Left colon (tissue), 2 donors: Measurements from ENCODE around the gene RAB4A. TPM values are rescaled to one million over a fixed set of nuclear protein-coding genes. Genes with fewer than 3 reads are reported as not detected.
"Not testable (repeated sequence)": the region's sequence is repeated elsewhere in the genome, so short reads cannot be mapped to it uniquely, and the experiment has no call there.

Source experiments
- ATAC-seq: fragments of 200-7000 bp; cut with Tn5 transposase; one replicate; pipeline ENCODE4 v1.9.1; 2020; ENCODE audit warnings: mild to moderate bottlenecking, moderate library complexity
- DNase-seq, 2 donors: peaks; one replicate each; pipeline ENCODE4 v3.0.0-alpha.2; 2020
- intact Hi-C, 2 donors: fragments of 100-400 bp; cut with DNase I in 1 of 2; cut with micrococcal nuclease in 1 of 2; formaldehyde crosslinking; loops; one replicate each; pipeline versions ENCODE4 v1.11.2 to v1.14.0; 2022; cut with DNase I, micrococcal nuclease
- total RNA-seq, 2 donors: library from RNA; stranded (reverse); fragmentation: NEBNext Ultra II Directional; extraction: Animal tissue kit (Norgen Biotek cat#: 25700); gene quantifications; one replicate each; pipeline ENCODE4 v1.2.1, GENCODE V29; 2021
- donor health status: DM: no; HTN: no; CAD: no.
- donor health status: DM: yes; HTN: yes; CAD: no.

The RAB4A gene
- total RNA-seq, 2 donors from 2014 or later, result 91.1 to 95.7 TPM

DNA sequence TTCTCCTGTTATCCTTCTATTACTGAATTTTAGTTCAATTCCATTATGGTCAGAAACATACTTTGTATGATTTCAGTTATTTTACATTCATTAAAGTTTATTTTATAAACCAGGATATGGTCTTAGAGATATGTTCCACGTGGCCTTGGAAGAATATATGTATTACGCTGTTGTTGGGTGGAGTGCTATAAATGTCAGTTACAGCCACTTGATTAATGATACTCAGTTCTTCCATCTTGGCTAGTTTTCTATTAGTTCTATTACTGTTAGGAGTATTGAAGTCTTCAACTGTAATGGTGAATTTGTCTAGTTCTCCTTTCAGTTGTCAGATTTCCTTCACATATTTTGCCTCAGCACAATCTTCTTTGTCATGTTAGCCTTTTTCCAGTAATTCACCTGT lies 45.3 kb downstream of the RAB4A start:
- no peak for DNase-seq
- intact Hi-C loops, result no loop called here
- no peak for ATAC-seq

- DNase-seq (no peak), ATAC-seq (no peak)
- intact Hi-C loops, result no loop called here
These were observed 47.1 kb downstream of the RAB4A start for GRCh38 chr1:229318056-229318455.

DNA sequence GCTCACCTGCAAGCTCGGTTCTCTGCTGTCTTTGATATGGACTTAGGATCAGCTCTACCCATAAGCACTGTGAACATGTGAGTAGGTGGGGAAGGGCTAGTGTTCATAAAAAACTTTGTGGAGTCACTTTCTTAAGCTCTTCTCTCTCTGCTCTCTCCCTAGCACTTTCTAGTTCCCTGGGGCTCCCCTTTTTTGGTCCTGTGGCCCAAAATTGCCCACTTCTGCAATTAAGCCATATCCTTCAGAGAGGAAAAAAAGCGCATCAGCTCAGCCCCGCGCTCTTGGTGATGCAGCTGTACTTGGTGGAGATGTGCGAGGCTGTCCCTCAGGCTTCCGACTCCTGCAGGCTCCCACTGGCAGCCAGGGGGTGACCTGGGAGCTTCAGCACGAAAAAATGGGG lies 48.6 kb downstream of the RAB4A start:
- ATAC-seq (no peak), DNase-seq (no peak)

GRCh38 chr1:229323201-229323600 lies 52.3 kb downstream of the RAB4A start:
- ATAC-seq (peak; percentile 53), DNase-seq (no peak)
- intact Hi-C loops, result no loop called here

More for the DNA sequence above, 48.6 kb downstream of the RAB4A start:
- intact Hi-C loops, result no loop called here

DNA sequence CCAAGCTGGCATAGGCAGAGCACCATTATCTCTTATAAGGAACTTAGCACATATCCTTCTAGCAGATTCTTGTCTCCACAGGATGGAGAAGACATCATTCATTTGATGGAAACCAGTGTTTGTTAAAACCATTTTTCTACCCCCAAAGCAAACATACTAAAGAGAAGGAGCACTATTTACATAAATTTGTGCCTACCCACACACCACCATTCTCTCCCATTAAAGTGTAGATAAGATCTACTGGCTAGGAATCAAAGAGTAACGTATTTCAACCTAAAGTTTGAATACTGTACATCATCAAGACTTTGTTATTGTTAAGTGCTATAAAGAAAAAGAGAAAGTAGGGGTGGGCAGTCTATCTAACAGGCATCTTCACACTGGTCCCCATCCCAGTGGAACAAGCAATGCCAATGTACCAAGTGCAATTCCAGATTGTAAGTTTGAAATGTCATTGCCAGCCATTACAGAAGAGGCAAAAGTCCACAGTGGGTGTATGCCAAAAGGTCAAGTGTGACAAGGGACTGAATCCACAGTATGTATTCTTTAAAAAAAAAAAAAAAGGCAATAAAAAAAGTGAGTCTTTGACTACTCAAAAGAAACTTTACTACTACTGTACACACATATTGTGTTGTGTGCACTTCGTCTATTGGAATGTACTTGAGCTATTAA lies 53.1 kb downstream of the RAB4A start:
- intact Hi-C loops, result no loop called here
- peak; percentile 66 for ATAC-seq
- no peak for DNase-seq

DNA sequence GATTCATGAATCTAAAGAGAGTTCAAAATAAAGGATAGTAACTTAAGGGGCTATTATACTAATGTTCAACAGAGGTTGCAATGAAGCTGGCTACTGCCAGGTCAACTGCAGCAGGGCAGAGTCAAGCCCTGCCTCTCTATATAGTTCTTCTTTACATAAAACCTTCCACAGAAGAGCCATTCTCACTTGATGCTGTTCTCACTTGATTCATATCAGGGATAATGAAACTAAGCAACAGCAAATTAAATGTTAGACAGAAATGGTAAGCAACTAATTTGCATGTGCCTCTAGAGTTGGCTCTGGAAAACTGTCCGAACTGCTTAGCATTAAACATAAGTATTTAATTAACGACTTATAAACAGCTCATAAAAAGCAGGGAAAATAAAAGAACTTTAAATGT lies 54.5 kb downstream of the RAB4A start:
- ATAC-seq, result no peak
- intact Hi-C loops, result no loop called here
- no peak for DNase-seq

GRCh38 chr1:229325853-229326487 lies 55.1 kb downstream of the RAB4A start:
- DNase-seq (no peak), ATAC-seq (no peak)
- intact Hi-C loops, result no loop called here

DNA sequence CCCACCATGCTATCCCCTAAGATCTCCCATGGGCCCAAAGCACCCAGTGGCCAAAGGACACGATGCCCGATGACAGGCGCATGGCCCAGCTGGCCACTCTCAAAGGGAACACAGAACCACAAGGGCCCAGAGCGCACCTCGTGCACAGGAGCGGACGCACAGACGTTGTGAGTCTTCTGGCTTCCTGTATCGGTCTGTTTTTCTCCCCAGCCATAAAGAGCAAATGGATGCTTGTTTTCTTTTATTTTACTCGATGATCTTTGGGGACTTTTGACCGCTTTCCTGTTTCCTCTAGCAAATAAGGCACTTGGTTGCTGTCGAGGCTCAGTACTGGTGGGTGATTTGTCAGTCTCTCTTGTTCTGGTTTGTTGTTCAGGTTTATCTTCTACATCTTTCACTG lies 55.7 kb downstream of the RAB4A start:
- ATAC-seq, result no peak

DNA sequence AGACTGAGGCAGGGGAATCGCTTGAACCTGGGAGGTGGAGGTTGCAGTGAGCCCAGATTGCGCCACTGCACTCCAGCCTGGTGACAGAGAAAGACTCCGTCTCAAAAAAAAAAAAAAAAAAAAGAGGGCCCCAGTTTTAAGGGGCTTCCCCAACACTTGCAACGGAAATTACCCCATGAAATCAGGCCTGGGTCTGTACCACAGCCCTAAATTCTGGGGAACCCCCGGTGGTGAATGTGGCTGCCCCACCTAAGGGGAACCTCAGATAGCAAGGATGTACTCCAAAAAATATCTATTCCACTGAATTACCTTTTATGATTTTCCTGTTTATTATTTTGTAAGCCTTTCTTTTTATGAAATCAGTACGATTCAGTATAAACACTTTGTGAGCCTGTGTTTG lies 56.9 kb downstream of the RAB4A start:
- ATAC-seq, intact Hi-C loops, DNase-seq: not testable (repeated sequence)

More for the DNA sequence above, 55.7 kb downstream of the RAB4A start:
- intact Hi-C loops, result no loop called here
- no peak for DNase-seq

GRCh38 chr1:229328598-229329362 lies 57.9 kb downstream of the RAB4A start:
- DNase-seq (no peak), ATAC-seq (no peak)
- intact Hi-C loops, result no loop called here

DNA sequence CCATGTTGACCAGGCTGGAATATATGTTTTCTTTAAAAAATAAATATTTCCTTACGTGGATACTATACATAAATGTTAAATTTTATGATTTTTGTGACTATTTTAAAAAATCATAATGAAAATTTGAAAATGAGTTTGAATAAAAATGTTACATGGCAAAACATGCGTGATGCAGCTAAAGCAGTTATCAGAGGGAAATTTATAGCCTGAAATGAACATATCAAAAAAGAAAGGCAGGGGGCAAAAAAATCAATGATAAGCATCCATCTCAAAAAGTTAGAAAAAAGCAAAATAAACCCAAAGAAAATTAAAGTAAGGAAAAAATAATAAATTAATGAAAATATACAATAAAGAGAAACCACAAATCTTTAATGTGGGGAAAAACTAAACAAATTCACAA lies 63.4 kb downstream of the RAB4A start:
- DNase-seq (no peak), ATAC-seq (no peak)
- intact Hi-C loops, result loop anchor here in 1 of 2 donors (10.0 kb wide), 1 partner anchor 49 kb away; no protein-coding TSS in a partner anchor

DNA sequence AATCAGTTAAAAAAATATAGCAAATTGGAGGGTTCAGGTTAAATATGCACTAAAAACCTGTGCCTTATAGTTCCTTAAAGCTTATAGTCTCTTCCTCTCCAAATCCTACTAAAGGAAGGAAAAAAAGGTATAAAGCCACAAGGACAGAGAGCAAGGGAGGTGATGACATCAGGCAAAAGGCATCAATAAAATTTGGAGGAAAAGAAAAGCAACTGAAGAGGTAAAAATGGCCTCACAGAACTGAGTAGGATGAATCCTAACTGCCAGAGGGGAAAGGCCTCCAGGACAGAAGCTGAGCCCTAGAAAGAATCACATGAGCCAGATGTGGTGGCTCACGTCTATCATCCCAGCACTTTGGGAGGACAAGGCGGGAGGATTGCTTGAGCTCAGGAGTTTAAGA lies 63.8 kb downstream of the RAB4A start:
- no peak for DNase-seq
- no peak for ATAC-seq
- intact Hi-C loops, result loop anchor here in 1 of 2 donors (10.0 kb wide), 1 partner anchor 50 kb away; no protein-coding TSS in a partner anchor

DNA sequence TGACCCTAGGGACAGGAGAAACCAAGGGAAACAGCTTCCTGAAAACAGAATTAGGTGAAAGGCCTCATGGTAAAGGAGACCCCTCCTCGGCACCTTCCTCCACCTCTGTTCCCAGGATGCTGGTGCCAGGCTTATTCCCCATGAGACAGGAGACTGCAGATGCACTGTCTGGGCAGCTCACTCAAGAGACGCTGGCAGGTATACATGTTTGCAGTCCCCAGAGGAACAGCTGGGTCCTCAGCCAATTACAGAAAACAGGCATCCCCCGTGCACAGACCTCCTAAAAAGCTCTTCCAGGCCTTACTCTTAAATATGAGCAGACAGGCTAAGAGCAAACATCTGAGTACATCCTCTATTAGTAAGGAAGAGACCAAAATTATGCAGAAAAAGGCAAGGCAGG lies 65.4 kb downstream of the RAB4A start:
- ATAC-seq (no peak), DNase-seq (no peak)
- intact Hi-C loops, result loop anchor here in 1 of 2 donors (10.0 kb wide), 1 partner anchor 52 kb away; no protein-coding TSS in a partner anchor

DNA sequence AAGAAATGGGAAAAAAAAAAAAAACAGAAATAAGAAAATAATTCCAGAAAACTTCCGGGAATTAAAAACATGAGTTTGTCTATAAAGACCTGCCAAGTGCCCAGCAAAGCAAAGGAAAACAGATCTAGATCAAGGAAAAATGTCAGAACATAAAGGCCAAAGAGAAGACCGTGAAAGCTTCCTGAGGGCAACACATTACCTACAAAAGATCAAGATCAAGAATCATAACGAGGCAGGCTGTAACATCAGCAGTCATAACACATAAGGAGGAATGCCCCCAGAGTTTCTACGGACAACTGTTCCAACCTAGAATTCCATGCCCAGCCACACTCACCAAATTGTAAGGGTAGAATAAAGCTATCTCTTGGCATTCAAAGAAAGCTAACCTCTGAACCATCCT lies 68.2 kb downstream of the RAB4A start:
- intact Hi-C loops, result loop anchor here in 1 of 2 donors (10.0 kb wide), 1 partner anchor 54 kb away; no protein-coding TSS in a partner anchor
- DNase-seq, result no peak
- ATAC-seq, result no peak

DNA sequence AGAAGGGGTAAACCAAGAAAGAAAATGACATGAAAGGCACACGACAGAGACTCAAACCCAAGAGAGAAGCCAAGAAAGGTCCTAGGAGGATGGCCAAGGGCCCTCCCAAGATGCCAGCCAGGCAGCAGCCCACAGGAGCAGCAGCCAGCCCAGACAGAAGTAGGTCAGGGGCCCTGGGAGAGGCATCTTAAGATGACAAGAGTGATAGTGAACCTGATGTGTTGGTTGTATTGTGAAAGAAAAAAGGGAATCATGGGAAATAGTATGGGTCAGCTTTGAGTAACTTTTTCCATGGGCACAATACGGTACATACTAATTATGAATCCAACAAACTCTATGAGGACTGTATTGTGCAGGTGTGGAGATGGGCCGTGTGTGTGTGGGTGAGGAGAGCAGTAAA lies 68.6 kb downstream of the RAB4A start:
- intact Hi-C loops, result loop anchor here in 1 of 2 donors (10.0 kb wide), 1 partner anchor 55 kb away; no protein-coding TSS in a partner anchor
- ATAC-seq, result no peak
- no peak for DNase-seq

- no peak for ATAC-seq
- intact Hi-C loops, result no loop called here
- DNase-seq, result no peak
These were observed 69.6 kb downstream of the RAB4A start for GRCh38 chr1:229340496-229340895.

DNA sequence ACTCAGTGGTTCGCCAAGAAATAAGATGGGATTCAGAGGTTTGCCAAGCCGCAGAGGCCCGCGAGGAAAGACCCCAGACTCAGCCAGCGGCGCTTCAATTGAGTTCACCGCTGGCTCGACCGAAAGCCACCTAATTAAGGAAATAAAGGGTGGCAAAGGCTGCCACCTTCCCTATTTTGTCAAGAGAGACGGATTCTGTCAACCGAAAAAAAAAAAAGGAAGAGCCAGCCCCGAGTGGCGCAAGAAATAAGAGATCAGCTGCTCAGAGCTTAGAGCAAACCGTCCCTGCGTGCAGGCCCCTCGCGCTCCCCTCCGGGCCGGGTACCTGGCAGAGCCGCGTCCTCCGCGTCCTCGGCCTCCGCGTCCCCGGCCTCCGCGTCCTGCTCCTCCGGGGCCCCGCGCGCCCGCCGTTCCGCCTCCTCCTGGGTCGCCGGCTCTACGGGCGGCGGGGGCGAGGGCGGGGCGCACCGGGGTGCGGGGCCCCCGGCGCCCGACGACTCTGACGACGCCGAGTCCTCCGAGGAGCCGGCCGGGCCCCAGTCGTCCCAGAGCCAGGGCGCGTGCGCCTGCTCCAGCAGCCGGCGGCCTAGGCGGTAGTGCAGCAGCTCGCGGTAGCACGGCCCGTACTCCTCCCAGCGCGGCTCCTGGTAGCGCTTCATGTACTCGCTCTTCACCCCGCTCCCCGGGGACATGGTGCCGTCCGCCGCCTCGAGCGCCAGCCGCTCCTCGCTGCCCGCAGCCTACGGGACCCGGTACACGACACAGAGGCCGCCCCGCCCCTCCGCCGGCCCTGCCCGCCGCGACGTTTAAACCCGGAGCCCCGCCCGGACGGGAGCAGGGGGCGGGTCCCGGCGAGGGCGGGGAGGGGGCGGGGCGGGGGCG lies 71.1 kb downstream of the RAB4A start:
- peak; percentile 88 to 92 for DNase-seq
- ATAC-seq, result peak; percentile 96
- intact Hi-C loops, result no loop called here

GRCh38 chr1:229342656-229343569 lies 72.0 kb downstream of the RAB4A start, which contains the start of gene CCSAP:
CCSAP (minus strand) TSS chr1:229343047; CDS start chr1:229342465, 582 bp downstream.
- ATAC-seq (peak; percentile 73), DNase-seq (peak; percentile 45 to 71)
- intact Hi-C loops, result no loop called here
